Stimulated activated CD8-positive, alpha-beta memory T cell treated with anti-CD3 and anti-CD28 coated beads, Interleukin-12 subunit alpha, Interleukin-12 subunit beta, amount 100 ng/mL, for 4 hours (primary cell): ENCODE data around the gene PLEKHO2.

ENCODE experiments used
- DNase-seq: peaks from one replicate; pipeline ENCODE4 v3.0.0-alpha.2; 2020; ENCODE audit warnings: low read depth

PLEKHO2 gene

GRCh38 chr15:64825431-64826294, 16.1 kb upstream of the PLEKHO2 start, which contains the start of gene PIF1:
TSS of gene PIF1 (minus strand) at chr15:64825647. CDS start at chr15:64824335, 1,312 bp downstream.
- DNase-seq = peak; percentile 65

GRCh38 chr15:64828985-64829384, 12.7 kb upstream of the PLEKHO2 start:
- no peak for DNase-seq

GRCh38 chr15:64833690-64834089, 8.0 kb upstream of the PLEKHO2 start:
- DNase-seq = no peak

- DNase-seq = no peak
Measured at GRCh38 chr15:64836023-64836536, 5.6 kb upstream of the PLEKHO2 start.

- DNase-seq = no peak
Measured at GRCh38 chr15:64837502-64837901, 4.2 kb upstream of the PLEKHO2 start.

GRCh38 chr15:64841060-64841343, 713 bp upstream of the PLEKHO2 start:
- DNase-seq = no peak

GRCh38 chr15:64842096-64842939, 603 bp downstream of the PLEKHO2 start:
- DNase-seq = no peak

- DNase-seq = no peak
Measured at GRCh38 chr15:64842986-64843561, 1.4 kb downstream of the PLEKHO2 start.

GRCh38 chr15:64843991-64844390, 2.3 kb downstream of the PLEKHO2 start:
- no peak for DNase-seq

GRCh38 chr15:64844576-64845145, 2.9 kb downstream of the PLEKHO2 start:
- no peak for DNase-seq

- DNase-seq = no peak
Measured at GRCh38 chr15:64845183-64845611, 3.5 kb downstream of the PLEKHO2 start.

GRCh38 chr15:64845831-64846595, 4.3 kb downstream of the PLEKHO2 start:
- no peak for DNase-seq

- DNase-seq = no peak
Measured at GRCh38 chr15:64847016-64847415, 5.3 kb downstream of the PLEKHO2 start.

GRCh38 chr15:64847448-64847847, 5.7 kb downstream of the PLEKHO2 start:
- DNase-seq = no peak

- DNase-seq = no peak
Measured at GRCh38 chr15:64847876-64848716, 6.4 kb downstream of the PLEKHO2 start.

- DNase-seq = no peak
Measured at GRCh38 chr15:64850778-64851502, 9.2 kb downstream of the PLEKHO2 start.

GRCh38 chr15:64851503-64851840, 9.8 kb downstream of the PLEKHO2 start:
- DNase-seq = no peak

GRCh38 chr15:64854041-64854440, 12.3 kb downstream of the PLEKHO2 start:
- no peak for DNase-seq

GRCh38 chr15:64854526-64854925, 12.8 kb downstream of the PLEKHO2 start:
- DNase-seq = no peak
